ENCODE data around the gene LMCD1.

The LMCD1 gene

DNA sequence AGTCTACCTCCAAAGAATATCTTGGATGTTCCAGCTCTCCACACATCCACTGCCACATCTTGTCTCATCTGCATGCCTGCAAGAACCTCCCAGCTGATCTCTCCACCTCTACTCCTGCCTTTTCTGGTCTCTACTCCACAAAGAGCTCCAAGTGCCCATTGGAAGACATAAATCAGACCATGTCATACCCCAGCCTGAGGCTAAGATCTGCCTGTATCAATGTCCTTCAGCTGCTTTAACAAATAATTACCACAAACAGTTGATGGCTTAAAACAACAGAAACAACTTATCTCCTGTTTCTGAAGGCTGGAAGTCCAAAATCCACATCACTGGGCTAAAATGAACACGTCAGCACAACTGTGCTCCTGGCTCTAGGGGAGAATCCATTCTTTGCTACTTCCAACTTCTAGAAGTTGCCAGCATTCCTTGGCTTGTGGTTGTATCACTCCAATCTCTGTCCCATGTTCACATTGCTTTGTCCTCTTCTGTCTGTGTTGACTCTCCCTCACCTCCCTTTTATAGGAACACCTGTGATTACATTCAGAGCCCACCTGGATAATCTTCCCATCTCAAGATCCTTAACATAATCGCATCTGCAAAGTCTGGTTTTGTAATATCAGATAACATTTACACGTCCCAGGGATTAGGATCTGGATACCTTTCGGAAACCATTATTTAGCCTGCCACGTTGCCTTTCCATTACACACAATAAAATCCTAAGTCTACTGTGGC is 17.0 kb upstream of the LMCD1 start:
- DNase-seq = no peak

DNA sequence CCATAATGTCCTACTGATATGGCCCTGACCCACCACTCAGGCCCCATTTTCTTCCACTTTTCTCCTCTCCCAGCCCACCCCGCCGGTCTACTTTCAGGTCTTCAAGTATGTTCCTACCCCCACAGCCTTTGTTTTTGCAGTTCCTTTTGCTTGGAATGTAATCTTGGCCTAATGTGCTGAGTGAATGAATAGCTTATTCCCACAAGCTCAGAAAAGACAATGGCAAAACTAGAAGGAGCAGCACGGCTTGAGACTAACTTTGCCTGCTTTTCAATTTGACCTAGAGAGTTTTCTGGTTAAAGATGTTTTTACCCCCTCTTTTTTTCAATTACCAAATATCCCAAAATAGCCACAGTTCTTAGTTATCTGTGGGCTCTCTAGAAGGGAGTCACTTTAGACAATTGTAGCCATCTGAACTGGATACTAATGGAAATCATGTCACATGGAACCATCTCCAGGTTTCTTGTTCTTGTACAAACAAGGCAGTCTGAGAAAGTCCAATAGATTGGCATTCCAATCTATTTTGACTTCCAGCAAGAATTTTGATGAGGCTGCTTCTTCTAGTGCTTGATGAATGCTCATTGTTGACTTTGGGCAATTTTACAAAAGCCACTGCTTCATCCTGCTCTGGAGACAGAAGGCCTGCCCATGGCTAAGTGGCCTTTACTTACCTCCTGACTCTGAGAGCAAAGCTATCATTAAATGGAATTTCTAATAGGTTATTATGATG is 16.3 kb upstream of the LMCD1 start:
- no peak for DNase-seq

DNA sequence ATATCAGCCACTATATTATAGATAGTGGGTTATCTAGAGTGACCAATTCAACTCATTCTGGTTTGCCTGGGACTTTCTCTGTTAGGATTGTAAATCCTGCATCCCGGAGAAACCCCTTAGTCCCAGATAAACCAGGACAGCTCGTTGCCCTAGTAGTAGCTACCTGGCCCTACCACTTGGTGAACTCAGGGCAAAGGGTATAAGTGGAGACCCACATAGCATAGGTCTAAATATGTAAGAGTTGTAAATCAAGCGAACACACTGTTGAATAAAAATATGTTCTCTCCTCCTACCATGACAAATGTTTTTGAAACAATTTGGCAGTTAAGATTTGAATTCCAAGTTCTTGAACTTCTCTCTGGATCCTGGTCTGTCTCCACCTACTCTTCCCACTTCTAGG is 15.7 kb upstream of the LMCD1 start:
- no peak for DNase-seq

DNA sequence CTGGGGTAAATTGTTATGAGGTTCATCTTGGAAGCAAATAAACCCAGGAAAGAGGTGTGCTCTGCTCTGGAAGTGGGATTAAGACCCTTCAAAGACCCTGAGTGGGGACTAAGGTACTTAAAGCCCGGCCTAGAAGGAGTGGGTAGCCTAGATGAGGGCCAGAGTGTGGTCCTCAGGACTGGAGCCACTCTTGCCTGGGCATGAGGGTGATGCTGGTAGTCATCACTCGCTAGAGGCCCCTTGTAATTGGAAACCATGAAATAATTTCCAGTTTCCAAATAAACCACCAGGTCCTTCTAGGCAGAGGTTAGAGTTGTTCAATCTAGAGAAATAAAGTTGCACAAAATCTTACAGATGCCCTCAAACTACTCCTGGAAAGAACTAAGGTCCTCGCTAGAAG is 15.2 kb upstream of the LMCD1 start:
- no peak for DNase-seq

DNA sequence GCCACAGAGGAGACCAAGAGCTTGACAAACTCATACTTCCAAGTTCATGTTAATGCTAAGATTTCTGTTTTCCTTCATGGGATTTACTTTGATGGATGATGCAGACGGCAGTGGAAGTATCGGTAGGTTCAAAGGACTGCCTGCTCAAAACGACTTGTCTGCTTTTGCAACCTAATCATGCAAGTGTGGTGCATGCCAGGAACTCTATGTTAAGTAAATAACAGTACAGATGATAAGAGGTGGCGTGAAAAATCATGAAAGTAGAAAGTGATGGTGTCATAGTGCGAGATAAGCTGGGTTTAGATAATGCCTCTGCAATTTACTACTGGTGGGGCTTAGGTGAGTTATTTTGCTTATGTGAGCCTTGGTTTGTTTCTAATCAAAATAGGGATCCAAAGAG is 14.7 kb upstream of the LMCD1 start:
- DNase-seq = no peak

DNA sequence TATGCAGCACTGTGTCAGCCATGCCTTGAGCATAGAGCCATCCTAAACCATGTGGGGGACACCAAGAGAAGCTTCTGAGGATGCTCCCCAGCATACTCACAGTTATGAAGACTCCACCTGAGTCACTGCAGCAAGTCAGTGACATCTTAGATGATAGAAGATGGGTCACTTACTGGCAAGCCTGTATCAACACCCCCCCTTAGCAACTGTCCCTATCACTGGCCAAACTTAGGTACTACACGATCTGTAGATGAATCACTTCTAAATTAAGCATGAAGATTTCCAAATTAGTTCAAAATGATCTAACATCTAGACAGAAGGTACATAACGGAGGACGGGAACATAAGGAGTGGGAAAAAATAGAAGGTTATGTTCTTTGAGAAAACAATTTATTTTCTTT is 13.2 kb upstream of the LMCD1 start:
- DNase-seq = no peak

DNA sequence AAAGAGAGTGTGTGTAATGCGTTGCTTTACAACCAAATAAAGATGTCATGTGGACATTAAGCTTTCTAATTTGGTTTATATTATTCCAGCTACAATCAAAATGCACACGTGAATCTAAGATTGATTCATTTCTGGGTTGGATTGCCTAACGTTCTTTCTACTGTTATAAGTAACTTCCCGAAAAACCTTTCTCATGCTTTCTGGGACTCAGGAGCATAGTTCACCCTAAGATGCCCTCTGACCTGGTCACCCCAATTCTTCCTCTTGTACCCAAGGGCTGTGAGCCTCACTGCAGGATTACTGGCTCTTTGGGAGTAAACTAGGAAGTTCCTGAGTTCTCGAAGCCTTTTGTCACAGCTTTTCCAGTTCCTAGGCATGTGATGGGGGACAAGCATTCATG is 12.7 kb upstream of the LMCD1 start:
- DNase-seq = no peak

DNA sequence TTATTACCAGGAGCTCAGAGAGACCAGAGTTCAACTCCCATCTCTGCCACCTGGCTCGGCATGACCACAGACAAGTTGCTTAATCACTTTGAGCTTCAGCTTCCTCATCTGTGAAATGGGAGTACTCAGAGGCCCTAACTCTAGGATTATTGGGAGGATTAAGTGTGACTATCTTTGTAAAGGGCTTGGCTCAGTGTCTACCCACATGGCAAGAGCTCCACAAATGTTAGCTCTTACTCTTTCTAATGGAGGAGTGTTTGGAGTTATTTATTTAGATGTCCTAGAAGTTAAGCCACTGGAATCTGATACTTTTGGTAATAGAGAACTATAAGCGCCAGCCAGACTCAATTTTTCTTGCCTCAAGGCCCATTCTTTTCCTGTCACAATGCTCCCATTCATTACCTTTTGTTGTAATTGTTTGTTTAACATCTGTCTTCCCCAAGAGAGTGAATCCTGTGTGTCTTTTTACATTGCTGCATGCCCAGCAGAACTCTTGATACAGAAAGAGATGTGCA is 12.3 kb upstream of the LMCD1 start:
- DNase-seq = no peak

DNA sequence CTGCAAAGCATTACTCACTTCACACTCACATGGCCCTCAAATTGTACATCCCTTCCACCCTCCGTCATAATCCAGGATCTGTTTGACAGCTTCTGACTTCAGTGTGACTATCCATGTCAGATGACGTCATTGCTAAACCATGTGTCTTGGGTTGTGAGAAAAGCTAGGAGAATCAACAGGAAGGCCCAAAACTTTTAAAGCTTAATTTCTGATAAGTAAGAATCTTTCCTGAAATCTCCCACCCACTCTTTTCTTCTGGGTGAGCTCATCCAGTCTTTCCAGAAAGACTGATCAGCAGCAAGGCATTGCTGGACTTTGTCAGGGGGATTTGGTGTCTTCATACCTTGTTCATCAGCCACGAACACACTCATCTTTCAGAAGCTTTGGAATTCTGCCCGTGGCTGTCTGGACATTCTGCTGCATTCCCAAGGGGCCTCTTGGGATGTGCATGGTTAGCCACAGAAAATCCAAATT is 11.5 kb upstream of the LMCD1 start:
- no peak for DNase-seq

DNA sequence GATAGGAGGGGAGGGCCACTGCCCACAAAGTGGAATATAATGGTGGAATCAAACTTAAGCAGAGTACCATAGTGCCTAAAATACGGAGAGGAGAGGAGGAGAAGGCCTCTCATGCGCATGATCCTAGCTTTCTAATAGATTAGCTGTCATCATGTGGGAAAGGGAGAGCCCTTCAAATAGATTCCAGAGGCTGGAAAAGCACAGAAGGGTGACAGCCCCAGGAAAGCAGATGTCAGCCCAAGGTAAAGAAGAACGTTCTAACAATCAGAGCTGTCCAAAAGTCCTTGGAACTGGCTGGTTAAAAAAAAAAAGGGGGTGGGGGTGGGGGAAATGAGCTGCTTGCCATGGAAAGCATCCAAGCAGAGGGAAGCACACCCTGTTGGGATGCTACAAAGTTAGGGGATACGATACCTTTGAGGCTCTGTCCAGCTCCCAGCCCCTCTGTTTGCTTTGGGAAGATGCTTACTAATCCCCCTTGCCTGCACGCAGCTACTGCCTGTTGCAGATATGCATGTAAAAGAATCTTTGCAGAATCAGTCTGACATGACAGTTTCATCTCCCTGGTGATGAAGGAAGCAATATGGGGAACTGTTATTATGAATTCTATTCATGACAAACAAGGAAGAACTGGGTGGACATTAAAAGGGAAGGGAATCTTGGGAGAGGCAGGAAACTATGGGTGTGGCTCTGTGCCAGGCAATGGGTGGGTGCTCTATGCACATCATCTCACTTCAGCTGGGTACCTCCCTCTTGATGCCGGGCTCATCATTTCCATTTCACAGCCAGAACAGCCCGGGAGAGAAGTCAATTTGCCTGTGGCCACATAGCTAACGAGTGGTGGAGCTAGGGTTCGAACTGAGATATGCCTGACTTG is 10.1 kb upstream of the LMCD1 start:
- no peak for DNase-seq

DNA sequence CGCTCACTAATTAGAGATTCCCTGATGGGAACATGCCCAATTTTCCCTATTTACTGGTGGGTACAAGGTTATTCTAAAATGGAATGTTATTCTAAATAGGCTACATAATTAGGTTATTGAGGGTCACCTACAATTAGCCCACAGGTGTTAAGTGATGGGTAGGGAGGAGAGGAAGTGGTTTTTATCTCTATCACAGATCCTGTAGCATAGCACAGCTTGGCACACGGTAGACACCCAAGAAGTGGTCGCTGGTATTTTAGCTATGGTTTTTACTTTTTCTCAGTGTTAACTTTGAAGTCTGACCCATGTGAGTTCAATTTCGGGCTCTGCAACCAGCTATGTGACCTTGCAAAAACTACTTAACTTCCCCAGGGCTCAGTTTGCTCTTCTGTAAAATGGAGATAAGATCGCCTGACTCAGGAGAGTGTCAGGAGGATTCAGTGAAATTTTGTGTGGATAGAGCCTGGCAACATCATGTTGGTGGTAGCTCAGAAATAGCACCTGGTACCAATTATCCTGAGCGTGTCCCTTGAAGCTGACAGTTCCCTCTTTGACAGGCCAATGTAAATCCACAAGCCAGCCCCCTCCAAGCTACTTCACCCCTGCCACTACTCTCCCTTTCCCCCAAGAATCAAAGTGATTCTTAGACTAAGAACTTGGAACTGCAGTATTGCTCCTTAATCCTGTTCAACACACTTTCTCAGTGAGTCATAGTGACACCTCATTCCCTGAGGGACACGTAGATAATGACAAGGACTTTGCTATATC is 8.7 kb upstream of the LMCD1 start:
- DNase-seq = no peak

DNA sequence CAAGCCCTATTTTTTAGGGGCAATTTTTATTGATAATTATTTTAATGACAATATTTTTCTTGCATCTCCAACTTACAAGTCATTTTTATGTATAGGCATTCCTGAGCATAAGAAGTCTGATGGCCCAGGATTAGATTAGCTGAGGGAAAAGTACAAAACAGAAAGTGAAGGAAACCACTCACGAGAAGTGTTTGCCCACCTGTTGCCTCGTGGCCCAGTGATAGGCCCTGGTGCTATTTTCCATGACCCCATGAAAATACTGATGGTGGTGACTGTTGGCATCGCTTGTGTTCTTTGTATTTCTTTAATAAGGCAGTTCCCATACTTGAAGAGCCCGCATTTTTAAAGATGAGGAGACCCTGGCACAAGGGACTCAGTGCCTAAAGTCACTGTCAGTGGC is 7.9 kb upstream of the LMCD1 start:
- DNase-seq = no peak

DNA sequence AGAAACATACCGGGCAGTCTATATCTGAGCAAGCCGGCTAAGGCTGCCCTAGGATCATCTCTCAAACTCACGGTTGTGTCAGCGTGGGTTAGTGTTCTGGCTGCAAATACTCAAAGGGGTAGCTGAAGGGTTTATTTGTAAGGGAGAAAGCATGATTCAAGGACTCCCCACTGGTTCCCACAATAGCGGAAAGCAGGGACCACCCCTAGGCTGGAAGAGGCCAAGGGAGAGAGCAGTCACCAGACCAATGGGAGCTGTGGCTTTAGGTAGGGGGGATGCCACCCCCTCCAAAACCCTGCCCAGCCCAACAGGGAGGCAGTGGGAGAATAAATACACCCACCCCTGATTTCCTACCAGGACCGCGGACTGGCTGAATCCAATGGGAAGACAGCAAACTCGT is 7.3 kb upstream of the LMCD1 start:
- DNase-seq = no peak

DNA sequence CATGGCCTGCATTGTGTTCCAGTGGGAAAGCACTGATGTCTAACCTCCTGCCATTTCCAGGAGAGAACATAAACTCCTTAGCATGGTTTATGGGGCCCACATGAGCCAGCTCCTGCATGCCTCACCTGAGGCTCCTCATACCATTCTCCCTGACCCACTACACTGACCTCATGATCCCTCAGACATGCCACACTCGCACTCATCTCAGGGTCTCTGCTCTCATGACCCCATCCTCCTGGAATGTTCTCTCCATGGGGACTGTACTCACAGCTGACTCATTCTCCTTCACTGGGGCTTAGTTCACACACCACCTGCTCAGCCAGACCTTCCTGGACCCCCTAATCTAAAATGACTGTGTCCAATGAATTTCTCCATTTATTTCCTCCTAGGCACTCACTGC is 4.0 kb upstream of the LMCD1 start:
- DNase-seq = no peak

DNA sequence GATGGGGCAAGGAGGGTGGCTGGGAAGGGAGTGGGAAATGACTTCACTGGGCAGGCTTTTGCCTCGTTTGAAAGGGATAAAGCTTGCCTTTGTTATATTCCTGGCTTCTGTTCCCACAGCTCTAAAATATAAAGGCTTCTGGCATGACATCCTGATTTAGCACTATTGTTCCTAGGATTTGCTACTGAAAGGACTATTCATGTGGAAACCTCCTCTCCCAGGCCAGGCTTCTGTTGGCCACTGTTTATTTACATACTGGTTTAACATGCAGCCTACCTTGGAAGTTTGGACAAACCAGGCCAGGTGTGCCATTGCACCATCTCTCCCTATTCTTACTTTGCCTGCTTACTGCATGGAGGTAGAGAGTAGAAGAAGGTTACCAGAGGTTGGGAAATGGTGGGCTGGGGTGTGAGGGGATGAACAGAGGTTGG is 2.4 kb upstream of the LMCD1 start:
- no peak for DNase-seq

DNA sequence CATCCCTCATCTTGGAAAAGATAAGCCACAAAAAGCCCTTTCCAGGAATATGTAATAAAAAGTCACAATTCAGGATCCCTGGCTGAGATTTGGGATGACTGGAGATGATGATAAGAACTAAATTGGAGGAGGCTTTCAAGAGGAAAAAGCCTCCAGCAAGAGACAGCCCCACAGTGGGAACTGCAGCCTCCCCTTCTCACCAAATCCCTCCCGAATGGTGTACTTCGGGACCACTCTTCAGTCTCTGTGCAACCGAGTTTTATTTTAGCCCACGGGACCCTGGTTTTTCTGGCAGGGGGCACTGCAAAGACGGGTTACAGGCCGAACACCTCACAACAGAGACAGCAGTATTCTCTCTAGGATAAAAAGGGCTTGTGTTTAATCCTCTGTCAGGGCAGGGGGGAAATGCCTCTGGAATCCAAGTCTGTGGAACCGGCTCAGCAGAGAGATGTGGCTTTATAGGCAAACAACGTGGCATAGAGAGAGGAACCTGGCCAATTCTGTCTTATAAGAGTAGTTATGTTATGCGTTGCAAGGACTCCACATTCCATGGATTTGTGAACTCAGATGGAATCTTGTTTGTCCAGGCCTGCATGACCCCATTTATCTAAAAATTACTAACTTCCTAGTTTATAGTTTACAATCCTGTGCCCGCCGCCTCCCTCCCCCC is 1.2 kb upstream of the LMCD1 start:
- DNase-seq = no peak

DNA sequence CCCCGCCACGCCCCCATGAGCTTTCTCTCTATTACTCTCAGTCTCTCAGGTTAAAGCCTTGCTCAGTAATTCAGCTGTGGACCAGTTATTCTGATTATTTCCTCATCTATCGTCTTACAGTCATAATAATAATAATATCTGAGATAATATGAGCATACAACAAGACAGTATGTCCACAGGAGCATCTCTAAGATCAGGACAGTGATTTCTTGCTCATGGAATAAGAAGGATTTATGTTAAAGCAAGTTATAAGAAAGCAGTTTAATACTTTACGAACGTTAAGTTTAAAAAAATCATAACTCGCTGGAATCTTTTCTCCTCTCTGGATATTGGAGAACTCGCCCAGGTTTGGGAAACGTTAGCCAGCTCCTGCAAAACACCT is 643 bp upstream of the LMCD1 start:
- DNase-seq = no peak

DNA sequence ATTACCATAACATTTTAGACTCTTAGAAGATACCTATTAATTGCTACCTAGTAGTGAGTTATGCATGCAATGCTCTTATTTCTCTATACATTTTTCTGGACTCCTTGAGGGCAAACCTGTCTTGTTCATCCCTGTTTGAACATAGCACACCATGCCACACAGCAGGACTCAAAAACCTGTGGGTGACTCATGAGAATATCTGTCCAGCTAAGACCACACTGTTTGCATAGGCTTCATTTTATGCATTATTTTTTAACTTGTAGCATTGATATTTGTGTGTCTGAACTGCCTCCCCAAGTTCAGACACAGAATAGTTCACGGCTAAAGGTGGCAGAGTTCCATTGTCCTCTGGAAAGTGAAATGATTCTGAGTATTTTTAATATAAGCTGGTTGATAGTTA is 1.8 kb downstream of the LMCD1 start:
- no peak for DNase-seq

DNA sequence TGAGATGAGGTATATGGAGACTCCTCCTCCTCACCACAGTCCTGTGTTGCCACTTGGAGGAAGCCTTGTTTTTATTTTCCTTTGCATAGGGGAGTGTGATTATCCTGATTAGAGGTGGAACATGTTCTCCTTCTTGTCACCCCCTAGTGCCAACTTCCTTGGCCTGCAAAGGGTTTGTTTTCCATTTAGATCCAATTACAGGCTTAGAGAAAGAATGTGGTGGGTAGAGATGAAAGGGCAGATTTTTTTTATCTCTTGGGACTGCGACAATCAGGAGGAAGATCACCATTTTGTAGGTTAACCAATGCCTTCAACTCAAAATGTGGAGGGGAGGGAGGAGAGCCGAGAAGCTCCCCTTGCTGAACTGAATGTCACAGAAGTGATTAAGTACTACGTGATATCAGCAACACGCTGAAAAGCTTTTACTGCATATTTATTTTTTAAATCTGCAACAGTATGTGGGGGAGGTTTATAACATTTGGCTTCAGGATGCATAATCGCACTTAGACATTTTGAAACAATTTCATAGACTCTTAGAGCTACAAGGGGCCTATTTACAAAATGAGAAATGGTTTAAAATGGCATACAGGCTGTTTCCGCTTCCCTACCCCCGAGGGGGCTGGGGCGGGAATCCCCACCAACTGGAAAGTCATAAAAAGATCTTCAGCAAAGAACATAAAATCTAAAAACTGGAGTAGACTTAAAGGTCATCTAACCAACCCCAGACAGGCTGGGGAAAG is 2.4 kb downstream of the LMCD1 start:
- DNase-seq = no peak

DNA sequence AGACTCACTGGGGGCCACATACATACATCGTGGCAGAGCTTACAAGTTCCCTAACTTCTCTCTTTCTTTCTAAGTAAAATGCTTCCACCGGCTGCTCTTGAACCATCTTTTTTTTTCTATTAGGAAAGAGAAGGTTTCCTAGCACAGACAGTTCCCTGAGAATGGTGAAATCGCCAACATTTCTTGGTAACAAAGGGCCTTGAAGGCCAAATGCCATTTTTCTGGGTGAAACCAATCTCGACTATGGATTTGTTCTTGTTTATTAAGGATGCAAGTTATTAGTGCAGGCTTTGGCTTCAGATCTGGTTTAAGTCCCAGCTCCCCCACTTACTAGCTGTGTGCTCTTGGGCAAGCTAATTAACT is 3.0 kb downstream of the LMCD1 start:
- no peak for DNase-seq

DNA sequence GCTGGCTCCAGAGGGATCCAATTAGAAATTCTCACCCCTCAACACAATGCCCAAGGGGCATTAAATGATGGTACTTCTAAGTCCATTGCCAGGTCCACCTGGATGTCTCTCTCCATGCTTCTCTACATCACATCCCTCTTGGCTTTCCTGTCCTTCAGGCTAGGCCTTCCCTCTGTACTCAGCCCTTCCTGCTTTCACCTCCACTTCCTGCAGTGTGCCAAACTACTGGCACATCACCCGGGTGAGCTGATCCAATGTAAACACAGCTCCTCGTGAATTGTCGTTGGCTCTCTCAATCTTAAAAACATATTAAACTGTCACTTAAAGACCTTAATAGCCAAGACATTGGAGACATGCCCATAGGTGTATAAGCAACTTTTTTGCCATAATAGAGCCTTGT is 4.0 kb downstream of the LMCD1 start:
- no peak for DNase-seq
